GM12801 (cell line): ENCODE measurements around the gene ZNF223.

ENCODE experiments used
- TF ChIP-seq, protein P1 (sequence below): IDR thresholded peaks from one replicate; pipeline ENCODE4 v1.5.1; 2011; ENCODE audit warnings: control low read depth; ENCODE audit not compliant: insufficient read length; ENCODE audit errors: extremely low read depth

ZNF223 gene

DNA sequence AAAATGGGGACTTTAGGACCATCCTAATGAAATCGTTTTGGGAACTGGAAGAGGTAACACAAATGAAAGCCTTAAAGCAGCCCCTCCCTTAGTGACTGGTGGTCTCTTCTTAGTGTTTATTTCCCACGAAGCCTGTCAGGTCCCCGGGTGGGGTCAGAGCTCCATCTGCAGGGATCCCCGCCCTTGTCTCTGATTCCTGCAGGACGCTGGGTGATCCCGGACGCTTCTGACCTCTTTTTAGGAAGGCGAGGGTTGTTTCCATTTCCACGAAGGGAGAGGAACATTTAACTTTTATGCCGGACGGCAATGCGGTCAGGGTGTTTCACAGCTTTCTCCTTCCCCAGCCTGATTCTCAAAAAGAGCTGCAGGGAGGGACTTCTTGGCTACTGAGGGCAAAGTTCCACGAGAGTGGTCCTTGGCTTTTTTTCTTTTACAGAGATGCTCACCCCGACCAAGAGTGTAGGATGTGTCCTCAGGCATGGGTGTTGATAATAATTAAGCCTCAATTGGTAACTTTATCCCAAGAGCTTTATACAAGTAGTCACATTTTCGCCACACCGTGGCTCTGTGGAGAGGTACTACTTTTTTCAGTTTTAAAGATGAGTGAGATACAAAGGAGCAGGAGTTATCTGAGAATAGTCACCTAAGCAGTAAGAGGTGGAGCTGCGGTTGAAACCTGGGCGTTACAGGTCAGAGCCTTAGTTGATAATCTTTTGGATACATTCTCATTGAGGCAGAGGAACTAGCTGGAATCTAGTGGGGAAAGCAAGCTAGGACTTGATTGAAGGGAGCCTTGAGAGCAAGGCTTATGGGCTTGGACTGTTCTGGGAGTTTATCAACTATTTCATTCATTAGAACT, 20.9 kb downstream of the ZNF223 start:
- TF ChIP-seq, protein P1, sequence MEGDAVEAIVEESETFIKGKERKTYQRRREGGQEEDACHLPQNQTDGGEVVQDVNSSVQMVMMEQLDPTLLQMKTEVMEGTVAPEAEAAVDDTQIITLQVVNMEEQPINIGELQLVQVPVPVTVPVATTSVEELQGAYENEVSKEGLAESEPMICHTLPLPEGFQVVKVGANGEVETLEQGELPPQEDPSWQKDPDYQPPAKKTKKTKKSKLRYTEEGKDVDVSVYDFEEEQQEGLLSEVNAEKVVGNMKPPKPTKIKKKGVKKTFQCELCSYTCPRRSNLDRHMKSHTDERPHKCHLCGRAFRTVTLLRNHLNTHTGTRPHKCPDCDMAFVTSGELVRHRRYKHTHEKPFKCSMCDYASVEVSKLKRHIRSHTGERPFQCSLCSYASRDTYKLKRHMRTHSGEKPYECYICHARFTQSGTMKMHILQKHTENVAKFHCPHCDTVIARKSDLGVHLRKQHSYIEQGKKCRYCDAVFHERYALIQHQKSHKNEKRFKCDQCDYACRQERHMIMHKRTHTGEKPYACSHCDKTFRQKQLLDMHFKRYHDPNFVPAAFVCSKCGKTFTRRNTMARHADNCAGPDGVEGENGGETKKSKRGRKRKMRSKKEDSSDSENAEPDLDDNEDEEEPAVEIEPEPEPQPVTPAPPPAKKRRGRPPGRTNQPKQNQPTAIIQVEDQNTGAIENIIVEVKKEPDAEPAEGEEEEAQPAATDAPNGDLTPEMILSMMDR, result no peak

DNA sequence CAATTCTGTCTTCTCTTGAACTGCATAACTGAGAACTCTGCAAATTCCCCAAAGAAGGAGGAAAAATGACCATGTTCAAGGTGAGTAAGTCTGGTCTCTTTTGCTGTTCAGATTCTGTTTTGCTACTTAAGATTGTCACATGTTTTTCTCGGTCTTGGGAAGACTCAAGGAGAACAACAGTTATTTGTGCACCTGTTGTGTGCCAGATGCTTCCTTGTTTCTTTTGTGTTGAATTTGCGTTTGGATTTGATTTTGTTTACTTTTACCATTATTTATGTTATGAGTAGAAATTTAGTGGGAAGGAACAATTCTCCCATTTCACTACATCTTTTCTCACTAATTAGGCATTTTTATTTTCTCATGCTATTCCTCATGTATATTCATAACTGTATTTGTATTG, 24.5 kb downstream of the ZNF223 start:
- TF ChIP-seq, protein P1, result no peak

DNA sequence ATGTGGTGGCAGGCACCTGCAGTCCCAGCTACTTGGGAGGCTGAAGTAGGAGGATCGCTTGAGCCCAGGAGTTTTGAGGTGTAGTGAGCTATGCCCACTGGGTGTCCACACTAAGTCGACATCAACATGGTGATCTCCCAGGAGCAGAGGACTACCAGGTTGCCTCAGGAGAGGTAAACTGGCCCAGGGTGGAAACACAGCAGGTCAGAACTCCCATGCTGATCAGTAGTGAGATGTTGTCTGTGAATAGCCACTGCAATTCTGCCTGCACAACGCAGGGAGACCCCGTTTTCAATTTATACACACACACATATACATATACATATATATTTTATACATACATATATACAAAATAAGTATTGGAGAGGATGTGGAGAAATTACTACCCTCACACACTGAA, 40.3 kb downstream of the ZNF223 start:
- TF ChIP-seq, protein P1, result no peak

DNA sequence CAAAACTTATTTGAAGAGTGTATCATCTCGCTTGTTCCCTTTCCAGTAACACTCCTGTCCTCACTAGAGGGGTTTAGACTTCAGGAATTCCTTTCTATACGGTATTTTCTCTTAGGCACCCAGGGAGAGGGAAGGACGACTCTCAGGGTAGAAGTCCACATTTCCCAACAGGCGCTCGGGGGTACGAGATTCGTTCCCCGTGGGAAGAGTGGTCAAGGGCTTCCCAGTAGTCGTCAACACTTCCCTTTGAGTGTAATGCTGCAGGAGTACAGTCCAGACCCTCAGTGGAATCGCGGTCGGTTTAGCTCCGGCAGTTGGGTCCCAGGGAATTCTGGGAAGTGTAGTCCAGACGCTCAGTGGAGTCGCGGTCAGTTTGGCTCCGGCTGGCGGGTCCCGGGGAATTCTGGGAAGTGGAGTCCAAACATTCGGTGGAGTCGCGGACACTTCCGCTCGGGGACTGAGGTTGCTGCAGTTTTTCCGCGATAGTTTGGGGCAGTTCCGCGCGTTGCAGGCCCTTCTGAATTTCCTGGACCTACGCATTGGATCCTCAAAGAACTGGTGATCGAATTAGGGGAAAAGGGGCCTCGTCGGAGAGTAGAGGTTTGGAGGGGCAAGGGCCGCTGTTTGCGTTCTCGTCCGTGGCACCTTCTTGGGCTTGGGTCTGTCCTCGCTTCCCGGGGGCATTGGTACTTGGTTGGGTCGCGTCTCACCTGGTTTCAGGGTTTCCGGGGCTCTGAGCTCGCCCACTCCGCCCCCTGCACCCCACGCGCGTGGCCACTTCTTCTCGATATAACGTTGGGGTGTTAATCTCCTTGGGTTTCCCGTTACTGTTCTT, 42.3 kb downstream of the ZNF223 start, which contains the start of gene ZNF224:
Gene ZNF224, plus strand, starts transcription at position 431 of the 835 bp plus-strand sequence. CDS start 3,513 bp downstream, outside the sequence.
- TF ChIP-seq, protein P1, result no peak

DNA sequence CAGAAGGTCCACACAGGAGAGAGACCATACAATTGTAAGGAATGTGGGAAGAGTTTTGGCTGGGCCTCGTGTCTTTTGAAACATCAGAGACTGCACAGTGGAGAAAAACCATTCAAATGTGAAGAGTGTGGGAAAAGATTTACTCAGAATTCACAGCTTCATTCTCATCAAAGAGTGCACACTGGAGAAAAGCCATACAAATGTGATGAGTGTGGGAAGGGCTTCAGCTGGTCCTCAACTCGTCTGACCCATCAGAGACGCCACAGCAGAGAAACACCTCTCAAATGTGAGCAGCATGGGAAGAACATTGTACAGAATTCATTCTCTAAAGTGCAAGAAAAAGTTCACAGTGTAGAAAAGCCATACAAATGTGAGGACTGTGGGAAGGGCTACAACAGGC, 55.9 kb downstream of the ZNF223 start:
- TF ChIP-seq, protein P1, result no peak

DNA sequence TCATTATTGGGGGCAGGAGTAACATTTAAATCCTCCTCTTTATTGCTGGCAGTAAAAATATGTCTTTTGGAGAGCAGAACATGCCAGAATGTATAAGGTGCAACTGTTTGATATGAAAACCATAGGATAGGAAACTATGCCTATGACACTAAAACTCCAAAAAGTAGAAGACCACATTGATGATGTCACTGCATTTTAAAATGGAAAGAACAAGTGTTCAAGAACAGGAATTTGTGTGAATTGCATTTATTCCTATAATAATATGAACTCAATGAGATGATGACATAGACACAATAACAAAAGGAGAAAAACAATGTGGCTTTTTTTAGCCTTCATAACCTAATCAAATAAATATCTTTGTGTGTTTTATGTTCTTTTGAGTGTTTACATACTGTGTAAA, 57.6 kb downstream of the ZNF223 start:
- TF ChIP-seq, protein P1, result no peak

DNA sequence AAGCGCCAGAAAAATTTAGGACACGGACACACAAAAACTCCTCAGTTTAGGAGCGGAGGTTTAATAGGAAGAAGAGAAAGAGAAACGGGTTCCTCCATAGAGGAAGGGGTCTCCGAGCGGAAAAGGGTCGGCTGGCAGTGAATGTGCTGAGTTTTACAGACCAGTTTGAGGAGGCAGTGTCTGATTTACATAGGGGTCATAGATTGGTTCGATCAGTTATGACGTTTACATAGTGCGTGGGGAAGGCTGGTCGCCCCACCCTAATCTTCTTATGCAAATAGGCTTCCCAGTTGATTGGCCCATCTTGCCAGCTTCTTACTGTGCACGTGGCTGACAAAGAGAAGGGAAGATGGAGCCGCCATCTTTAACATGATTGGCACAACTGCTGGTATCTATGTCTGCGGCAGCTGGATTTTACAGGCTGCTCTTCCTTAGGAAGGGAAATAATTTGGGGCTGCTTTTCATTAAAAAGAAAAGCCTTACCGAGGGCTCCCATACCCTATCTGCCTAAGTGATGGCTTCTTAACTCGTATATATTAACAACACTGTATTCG, 60.2 kb downstream of the ZNF223 start:
- TF ChIP-seq, protein P1, result no peak
